Astrocyte of the cerebellum (primary cell): ENCODE results near the gene GRK2.

Experiments used
- DNase-seq: peaks from one replicate; pipeline ENCODE4 v3.0.0-alpha.2; 2011; ENCODE audit warnings: low read depth
- H3K4me3 ChIP-seq: 2 replicates; pipeline ENCODE4 v1.5.1; 2011; ENCODE audit warnings: mild to moderate bottlenecking, low read depth, low read length, moderate library complexity
- in situ Hi-C: cut with HindIII; loops from 2 replicates; pipeline ENCODE4 v1.10.0; 2017; ENCODE audit warnings: low sequenced_read_pairs
- TF ChIP-seq, protein P1 (sequence below): IDR thresholded peaks from 2 replicates; pipeline ENCODE4 v1.5.1; 2012; ENCODE audit warnings: low read length, low read depth, moderate library complexity, mild to moderate bottlenecking; ENCODE audit errors: missing control alignments

The GRK2 gene

DNA sequence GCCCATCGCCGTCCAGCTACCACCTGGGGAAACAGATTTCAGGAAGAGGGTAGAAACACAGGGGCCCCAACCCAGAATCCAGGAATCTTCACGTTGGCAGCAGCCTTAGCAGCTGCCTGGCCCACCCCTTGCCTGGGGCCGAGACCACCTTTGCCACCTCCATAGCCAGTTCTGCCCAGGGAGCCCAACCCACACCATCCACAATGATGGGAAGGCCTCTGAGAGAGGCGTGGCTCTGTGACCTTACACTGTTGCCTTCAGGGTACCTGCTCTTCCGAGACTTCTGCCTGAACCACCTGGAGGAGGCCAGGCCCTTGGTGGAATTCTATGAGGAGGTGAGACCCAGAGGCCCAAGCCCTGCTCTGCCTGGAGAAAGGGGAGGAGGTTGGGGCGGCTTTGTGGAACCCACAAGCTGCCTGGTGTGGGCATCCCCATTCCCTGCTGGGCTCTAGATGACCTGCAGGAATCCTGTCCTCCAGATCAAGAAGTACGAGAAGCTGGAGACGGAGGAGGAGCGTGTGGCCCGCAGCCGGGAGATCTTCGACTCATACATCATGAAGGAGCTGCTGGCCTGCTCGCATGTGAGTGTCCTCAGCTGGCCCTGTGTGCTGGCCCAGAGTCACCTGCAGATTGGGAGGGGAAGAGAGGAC, 12.8 kb downstream of the GRK2 start:
- H3K4me3 ChIP-seq: no peak overlapping the region
- TF ChIP-seq, protein P1, sequence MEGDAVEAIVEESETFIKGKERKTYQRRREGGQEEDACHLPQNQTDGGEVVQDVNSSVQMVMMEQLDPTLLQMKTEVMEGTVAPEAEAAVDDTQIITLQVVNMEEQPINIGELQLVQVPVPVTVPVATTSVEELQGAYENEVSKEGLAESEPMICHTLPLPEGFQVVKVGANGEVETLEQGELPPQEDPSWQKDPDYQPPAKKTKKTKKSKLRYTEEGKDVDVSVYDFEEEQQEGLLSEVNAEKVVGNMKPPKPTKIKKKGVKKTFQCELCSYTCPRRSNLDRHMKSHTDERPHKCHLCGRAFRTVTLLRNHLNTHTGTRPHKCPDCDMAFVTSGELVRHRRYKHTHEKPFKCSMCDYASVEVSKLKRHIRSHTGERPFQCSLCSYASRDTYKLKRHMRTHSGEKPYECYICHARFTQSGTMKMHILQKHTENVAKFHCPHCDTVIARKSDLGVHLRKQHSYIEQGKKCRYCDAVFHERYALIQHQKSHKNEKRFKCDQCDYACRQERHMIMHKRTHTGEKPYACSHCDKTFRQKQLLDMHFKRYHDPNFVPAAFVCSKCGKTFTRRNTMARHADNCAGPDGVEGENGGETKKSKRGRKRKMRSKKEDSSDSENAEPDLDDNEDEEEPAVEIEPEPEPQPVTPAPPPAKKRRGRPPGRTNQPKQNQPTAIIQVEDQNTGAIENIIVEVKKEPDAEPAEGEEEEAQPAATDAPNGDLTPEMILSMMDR: no peak
- in situ Hi-C loops: no loop called here
- DNase-seq: no peak

DNA sequence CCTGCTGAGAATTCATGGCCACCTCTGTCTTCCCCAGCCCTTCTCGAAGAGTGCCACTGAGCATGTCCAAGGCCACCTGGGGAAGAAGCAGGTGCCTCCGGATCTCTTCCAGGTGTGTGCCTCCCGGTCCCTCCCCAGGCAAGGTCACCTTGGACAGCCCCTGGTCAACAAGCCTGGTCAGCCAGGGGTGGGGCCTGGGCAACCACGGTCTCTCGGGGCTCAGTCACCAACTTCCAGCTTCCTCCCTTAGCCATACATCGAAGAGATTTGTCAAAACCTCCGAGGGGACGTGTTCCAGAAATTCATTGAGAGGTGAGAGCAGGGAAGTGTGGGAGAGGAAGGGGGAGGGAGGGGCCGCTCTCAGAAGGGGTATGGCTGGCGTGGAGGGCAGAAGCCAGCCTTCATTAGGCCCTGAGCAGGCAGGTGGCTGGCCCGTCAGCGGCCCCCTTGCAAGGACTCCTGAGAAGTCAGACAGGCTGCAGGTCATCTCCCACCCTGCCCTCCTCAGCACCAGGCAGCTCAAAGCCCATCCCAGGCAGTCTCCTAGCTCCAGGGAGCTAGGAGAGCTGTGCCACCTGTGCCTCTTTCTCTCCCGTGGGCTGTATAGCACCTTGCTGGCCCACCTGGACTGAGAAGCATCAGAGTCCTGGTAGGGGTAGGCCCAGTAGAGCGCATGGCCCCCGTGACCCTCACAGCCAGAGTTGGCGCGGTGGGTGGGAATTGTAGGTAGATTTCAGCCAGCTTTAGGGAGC, 13.5 kb downstream of the GRK2 start:
- DNase-seq: no peak
- in situ Hi-C loops: no loop called here
- no peak overlapping the region for H3K4me3 ChIP-seq
- TF ChIP-seq, protein P1: no peak

DNA sequence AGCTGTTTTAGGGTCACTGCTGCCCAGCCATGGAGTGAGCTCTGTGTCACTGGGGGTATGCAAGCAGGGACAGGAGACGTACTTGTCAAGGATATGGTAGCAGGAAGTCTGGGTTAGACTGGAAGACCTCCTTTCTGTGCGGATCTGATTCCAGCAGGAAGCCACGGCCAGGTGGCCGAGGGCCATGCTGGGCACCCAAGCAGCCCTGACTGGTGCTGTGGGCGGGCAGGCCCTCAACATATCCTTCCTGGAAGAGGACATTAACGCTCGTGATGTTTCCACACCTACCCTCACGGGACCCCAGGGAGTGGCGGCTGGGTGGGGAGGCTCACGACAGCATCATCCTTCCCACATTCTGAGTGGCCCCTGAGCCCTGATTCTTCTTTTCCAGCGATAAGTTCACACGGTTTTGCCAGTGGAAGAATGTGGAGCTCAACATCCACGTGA, 14.1 kb downstream of the GRK2 start:
- DNase-seq: no peak

DNA sequence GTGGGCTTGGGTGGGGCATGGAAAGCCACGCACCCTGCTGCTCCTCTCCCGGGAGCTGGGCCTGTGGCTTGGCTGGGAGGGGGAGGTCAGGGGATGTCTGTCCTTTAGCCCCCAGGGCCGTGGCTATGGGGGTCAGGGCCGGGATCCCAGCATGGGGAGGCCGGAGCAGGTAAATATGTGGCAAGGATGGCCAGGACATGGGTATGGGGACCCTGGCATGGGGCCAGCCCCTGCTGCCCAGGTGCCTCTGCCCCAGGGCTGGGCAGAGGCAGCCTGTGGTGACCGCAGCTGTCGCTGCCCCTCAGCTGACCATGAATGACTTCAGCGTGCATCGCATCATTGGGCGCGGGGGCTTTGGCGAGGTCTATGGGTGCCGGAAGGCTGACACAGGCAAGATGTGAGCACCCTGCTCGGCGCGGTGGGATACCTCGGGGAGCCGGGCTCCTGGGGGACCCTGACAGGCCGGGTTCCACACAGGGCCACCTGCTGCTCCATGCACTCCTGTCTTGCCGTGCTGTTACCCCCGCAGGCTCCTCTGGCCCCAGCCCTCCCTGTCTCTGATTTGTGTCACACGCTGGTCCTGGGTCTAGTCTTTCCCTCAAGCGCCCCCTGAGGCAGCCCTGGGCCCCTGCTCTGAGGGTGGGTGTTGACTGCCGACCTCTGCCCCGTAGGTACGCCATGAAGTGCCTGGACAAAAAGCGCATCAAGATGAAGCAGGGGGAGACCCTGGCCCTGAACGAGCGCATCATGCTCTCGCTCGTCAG, 14.7 kb downstream of the GRK2 start:
- DNase-seq: no peak
- TF ChIP-seq, protein P1: no peak
- no peak overlapping the region for H3K4me3 ChIP-seq
- in situ Hi-C loops: no loop called here

More for the DNA sequence above, 14.1 kb downstream of the GRK2 start:
- in situ Hi-C loops: no loop called here
- TF ChIP-seq, protein P1: no peak
- no peak overlapping the region for H3K4me3 ChIP-seq

DNA sequence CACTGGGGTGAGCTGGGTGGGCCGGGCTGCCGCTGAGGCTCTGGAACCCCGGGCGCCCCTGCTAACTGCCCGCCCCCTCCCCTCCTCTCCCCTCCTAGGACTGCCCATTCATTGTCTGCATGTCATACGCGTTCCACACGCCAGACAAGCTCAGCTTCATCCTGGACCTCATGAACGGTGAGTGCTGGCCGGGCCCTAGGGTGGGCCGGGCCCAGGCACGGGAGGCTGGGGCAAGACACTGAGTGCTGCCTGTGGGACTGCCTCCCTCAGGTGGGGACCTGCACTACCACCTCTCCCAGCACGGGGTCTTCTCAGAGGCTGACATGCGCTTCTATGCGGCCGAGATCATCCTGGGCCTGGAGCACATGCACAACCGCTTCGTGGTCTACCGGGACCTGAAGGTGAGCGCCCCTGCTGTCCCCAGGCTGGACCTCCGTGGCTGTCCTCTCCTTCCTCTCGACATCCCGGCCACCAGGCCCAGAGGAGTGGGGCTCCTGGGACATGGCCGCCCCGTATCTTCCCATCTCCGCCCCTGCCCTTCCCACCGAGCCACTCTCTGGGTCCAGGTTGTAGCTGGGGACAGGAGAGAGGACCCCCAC, 15.4 kb downstream of the GRK2 start:
- TF ChIP-seq, protein P1: no peak
- in situ Hi-C loops: no loop called here
- DNase-seq: no peak
- H3K4me3 ChIP-seq: no peak overlapping the region

DNA sequence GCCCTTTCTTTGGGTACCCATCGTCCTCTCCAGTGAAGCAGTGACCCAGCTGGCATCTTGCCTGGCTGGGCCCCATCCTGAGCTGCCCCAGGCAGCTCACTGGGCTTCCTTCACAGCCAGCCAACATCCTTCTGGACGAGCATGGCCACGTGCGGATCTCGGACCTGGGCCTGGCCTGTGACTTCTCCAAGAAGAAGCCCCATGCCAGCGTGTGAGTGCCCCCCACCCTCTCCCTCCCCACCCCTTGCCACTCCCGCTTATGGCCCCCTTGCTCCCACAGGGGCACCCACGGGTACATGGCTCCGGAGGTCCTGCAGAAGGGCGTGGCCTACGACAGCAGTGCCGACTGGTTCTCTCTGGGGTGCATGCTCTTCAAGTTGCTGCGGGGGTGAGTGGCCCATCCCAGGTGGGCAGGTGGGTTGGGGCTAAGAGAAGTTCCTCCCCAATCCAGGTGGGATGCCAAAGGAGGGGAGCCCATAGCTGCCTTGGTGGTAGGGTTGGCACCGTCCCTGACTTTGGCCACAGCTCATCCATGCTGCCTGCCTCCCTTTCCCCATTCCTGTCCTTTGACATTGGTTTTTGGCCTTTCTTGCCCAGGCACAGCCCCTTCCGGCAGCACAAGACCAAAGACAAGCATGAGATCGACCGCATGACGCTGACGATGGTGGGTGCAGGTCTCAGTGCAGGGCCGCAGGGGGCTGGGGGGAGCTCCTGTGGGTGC, 16.0 kb downstream of the GRK2 start:
- TF ChIP-seq, protein P1: no peak
- DNase-seq: no peak
- in situ Hi-C loops: no loop called here
- H3K4me3 ChIP-seq: no peak overlapping the region
